ENCODE data around the gene SLC10A7.

SLC10A7 gene

DNA sequence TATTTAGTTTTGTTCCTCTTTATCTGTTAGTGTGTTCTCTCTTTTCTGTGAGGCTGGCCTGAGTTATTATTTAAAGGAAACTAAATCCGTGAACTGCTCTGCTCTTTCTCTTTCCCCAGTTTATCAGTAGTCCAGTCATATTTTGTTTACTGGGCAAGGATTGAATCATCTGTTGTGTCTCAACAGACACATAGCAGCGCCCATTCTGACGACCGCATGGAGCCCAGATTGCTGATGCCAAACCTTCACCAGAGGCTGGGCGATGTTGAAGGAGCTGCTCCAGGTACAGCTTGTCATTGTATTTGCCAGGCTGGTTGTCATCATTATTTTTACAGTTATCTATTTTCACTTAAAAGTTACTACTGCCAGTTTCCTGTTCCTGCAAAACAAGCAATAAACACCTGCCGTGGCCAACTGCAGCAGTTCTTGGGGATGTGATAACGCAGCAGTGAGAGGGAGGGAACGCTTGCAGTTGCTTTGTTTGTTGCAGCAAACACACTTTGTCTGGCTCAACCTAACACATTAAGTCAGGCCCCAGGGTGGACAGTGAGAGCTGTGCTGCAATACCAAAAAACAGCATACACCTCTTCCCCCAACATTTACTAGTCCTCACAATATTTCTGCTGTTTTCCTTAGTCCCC is 297.3 kb downstream of the SLC10A7 start:
- DNase-seq (ENCODE audit: insufficient read length) (no peak), FAIRE-seq (no peak)
- TF ChIP-seq POLR2A (IDR thresholded peaks at IDR 0.05; ENCODE audit: low read depth, low read length) (no peak), POLR2AphosphoS5 (IDR thresholded peaks at IDR 0.05; ENCODE audit: low read depth, low read length) (no peak), TAF1 (IDR thresholded peaks at IDR 0.05; ENCODE audit: borderline replicate concordance, low read depth, low read length) (no peak)

- DNase-seq (ENCODE audit: insufficient read length) (no peak), FAIRE-seq (no peak)
- TF ChIP-seq POLR2A (IDR thresholded peaks at IDR 0.05; ENCODE audit: low read depth, low read length) = no peak
- no peak for TF ChIP-seq TAF1 (IDR thresholded peaks at IDR 0.05; ENCODE audit: borderline replicate concordance, low read depth, low read length)
- no peak for TF ChIP-seq POLR2AphosphoS5 (IDR thresholded peaks at IDR 0.05; ENCODE audit: low read depth, low read length)
These were observed 299.4 kb downstream of the SLC10A7 start for GRCh38 chr4:146222313-146222712.

DNA sequence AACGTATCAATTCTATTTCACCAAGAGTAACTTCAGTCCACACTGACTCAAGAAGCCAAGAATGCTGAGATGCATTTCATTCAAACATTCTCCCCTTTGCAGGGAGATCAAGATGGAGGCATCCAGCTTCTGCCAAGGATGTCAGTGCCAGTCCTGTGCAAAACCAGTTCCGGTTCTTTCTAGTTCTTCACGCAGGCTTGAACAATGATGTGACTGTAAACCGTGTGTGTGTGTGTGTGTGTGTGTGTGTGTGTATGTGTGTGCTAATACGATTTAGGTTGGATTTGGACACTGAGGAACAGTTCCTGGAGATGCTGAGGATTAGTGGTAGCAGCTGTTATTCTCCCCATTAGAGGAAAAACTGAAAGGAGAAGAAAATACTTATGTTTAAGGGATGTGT is 307.5 kb downstream of the SLC10A7 start, which contains the start of gene REELD1:
Gene REELD1, plus strand, starts transcription at position 301 of the 400 bp plus-strand sequence. CDS start 2,415 bp downstream, outside the sequence.
- no peak for TF ChIP-seq POLR2AphosphoS5 (IDR thresholded peaks at IDR 0.05; ENCODE audit: low read depth, low read length)
- no peak for TF ChIP-seq POLR2A (IDR thresholded peaks at IDR 0.05; ENCODE audit: low read depth, low read length)
- no peak for TF ChIP-seq TAF1 (IDR thresholded peaks at IDR 0.05; ENCODE audit: borderline replicate concordance, low read depth, low read length)
- DNase-seq (ENCODE audit: insufficient read length) (no peak), FAIRE-seq (no peak)

GRCh38 chr4:146212781-146213180 is 309.0 kb downstream of the SLC10A7 start:
- FAIRE-seq (no peak), DNase-seq (ENCODE audit: insufficient read length) (no peak)

DNA sequence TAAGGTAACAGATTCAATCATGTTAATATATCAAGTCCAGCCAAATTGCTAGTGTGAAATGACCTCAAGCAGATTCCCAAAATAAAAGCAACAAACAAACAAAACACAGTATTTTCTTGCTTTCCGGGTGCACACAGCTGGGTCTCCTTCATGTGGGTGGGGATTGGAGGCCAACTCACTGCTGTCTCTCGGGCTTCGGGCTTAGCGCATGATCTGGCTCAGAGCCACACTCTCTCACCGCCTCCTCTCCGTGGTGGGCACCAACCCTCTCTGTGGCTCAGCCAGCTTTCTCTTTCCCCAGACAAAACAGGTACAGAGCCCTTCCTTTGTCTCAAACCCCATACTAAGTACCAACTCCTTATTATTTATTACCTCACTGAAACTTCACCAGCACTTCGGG is 310.3 kb downstream of the SLC10A7 start:
- TF ChIP-seq POLR2AphosphoS5 (IDR thresholded peaks at IDR 0.05; ENCODE audit: low read depth, low read length) (no peak), TAF1 (IDR thresholded peaks at IDR 0.05; ENCODE audit: borderline replicate concordance, low read depth, low read length) (no peak), POLR2A (IDR thresholded peaks at IDR 0.05; ENCODE audit: low read depth, low read length) (no peak)
- FAIRE-seq = no peak
- no peak for DNase-seq (ENCODE audit: insufficient read length)

More at GRCh38 chr4:146212781-146213180, 309.0 kb downstream of the SLC10A7 start:
- TF ChIP-seq POLR2AphosphoS5 (IDR thresholded peaks at IDR 0.05; ENCODE audit: low read depth, low read length) (no peak), POLR2A (IDR thresholded peaks at IDR 0.05; ENCODE audit: low read depth, low read length) (no peak), TAF1 (IDR thresholded peaks at IDR 0.05; ENCODE audit: borderline replicate concordance, low read depth, low read length) (no peak)

DNA sequence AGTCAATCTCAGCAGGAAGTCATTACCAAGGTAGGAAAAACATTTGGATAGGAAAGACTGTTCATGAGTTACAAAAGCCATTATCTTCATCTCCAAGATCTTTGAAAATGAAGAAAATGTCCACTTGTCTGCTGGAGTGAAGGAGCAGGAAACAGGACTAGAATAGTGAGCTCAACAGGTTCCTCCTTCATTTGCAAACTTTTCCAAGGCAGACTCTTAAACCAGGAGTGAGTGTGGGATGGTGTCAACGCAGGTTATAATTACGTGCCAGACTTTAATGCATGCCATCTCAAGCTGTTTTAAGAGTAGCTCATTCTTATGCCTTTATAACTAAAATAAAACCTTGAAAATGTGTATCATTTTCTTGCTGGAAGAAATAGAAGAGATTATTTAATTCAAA is 310.9 kb downstream of the SLC10A7 start:
- DNase-seq (ENCODE audit: insufficient read length) = no peak
- FAIRE-seq = no peak
- TF ChIP-seq POLR2A (IDR thresholded peaks at IDR 0.05; ENCODE audit: low read depth, low read length) = no peak
- TF ChIP-seq POLR2AphosphoS5 (IDR thresholded peaks at IDR 0.05; ENCODE audit: low read depth, low read length) = no peak
- TF ChIP-seq TAF1 (IDR thresholded peaks at IDR 0.05; ENCODE audit: borderline replicate concordance, low read depth, low read length) = no peak

DNA sequence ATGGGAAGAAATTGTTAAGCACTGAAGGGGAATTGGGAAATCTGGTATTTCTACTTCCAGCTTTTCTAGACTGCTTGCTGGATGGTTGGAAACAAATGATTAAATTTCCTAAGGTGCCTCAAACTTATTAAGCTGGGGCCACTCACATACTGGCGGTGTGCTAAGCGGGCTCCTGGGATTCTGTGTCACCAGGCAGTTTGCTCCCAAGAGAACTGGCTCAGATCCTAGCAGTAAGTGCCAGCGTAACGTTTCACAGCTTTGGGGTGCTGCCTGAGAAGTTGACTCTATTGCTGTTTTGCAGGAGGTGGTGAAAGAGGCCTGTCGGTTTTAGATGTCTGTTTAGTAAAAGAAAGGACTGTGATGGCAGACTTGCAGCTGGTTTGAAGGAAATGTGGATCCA is 314.3 kb downstream of the SLC10A7 start:
- FAIRE-seq (no peak), DNase-seq (ENCODE audit: insufficient read length) (no peak)
- TF ChIP-seq POLR2AphosphoS5 (IDR thresholded peaks at IDR 0.05; ENCODE audit: low read depth, low read length) = no peak
- no peak for TF ChIP-seq TAF1 (IDR thresholded peaks at IDR 0.05; ENCODE audit: borderline replicate concordance, low read depth, low read length)
- no peak for TF ChIP-seq POLR2A (IDR thresholded peaks at IDR 0.05; ENCODE audit: low read depth, low read length)

Measured in GM12892 (cell line).